GM18858 (cell line): Measurements from ENCODE around the gene CACNA1C.

Experiments
- ATAC-seq: cut with Tn5 transposase; IDR thresholded peaks from one replicate; pipeline ENCODE4 v1.9.1; 2021; ENCODE audit not compliant: unreplicated experiment

CACNA1C gene

DNA sequence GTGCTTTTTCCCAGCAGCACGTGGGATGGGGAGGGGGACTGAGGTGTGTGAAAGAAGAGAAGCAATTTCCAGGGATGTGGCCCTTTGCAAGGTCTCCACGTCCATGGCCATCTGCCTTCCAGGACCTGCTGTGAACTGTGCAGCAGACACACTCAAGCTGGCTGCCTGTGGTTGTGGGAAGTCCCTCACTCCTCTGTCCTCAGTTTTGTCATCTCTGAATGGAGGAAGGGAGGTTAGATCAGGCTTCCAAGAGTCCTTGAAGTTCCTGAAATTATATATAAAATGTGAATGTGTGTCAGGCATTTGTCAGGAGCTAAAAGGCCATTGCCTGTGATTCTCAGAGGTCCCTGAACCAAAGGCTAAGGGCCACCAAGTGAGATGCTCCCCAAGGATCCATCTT, 328.2 kb downstream of the CACNA1C start:
- no peak for ATAC-seq

DNA sequence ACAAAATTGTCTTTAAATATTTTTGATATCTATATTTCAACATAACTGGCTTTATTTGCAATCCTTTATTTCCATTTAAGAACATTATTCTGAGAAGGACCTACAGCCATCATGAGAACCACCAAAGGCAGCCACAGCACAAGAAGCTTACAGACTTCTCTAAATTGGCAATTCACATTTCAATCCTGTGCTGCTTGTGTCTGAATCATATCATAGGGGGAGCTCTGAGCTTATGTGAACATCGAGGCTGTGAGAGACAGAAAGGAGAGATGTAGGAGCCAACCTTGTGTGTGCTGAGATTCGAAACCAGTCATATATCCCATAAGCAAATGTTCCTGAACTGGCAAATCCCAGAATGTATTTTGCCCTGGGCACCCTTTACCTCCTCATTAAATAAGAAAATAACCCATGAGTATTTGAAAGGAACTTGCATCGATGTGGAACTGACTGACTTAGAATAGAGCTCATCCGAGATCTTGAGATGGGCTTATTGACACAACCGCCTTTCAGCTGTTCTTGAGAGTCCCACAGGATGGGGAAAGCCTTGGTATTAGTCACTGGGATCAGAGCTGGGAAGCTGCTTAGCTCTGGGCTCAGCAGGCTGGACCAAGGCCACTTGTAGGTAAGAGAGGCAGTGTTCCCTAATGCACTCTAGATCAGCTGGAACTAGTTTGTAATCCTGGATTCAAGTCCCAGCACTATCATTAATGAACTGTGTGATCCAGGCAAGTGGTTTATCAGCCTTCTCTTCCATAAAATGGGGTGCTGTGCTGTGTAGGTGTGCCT, 329.8 kb downstream of the CACNA1C start:
- no peak for ATAC-seq

DNA sequence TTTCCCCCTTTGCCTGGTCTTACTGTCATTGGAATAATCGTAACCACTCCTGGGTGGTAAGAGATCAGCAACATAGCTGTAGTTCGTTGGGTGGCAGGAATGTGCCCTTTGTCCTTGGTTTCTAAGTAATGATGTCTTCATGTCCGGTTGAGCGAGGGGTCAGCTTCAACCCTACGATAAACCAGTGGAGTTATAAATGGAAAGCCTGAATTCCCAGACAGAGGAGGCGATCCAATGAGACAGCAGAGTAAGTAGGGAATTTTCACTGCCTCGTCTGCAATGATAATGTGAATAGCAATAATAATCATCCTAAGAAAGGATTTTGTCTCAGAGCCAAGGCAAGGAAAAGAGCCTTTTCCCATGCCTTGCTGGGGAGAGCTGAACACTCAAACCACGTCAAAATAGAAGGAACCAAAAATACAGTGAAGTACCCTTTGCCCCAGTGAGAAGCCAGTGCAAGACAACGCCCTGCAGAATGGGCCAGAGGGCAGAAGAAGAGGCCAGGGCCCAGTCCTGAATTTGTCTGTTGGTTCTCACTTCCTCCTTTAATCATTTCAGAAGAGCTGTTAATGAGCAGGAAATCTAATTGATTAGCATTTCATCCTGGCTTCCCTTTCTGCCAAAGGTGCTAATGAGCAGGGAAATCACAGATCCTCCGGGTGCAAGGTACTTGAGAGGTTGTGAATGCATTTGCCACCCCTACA, 330.7 kb downstream of the CACNA1C start:
- no peak for ATAC-seq

DNA sequence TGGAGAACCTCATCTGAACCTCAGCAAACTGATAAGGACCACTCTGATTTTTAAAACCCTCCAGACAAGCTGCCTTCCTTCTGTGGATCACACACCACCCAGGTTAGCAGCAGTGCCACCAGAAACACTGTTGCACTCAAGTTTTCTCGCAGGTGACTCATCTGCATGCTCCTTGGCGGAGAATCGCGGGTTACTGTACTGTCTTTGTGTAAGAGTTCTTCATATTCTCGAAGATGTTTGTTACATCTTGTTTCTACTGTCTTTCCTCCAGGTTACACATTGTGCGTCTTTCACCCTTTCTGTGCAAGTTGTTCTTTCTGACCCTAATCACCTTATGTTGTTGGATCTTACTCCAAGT, 331.2 kb downstream of the CACNA1C start:
- no peak for ATAC-seq

DNA sequence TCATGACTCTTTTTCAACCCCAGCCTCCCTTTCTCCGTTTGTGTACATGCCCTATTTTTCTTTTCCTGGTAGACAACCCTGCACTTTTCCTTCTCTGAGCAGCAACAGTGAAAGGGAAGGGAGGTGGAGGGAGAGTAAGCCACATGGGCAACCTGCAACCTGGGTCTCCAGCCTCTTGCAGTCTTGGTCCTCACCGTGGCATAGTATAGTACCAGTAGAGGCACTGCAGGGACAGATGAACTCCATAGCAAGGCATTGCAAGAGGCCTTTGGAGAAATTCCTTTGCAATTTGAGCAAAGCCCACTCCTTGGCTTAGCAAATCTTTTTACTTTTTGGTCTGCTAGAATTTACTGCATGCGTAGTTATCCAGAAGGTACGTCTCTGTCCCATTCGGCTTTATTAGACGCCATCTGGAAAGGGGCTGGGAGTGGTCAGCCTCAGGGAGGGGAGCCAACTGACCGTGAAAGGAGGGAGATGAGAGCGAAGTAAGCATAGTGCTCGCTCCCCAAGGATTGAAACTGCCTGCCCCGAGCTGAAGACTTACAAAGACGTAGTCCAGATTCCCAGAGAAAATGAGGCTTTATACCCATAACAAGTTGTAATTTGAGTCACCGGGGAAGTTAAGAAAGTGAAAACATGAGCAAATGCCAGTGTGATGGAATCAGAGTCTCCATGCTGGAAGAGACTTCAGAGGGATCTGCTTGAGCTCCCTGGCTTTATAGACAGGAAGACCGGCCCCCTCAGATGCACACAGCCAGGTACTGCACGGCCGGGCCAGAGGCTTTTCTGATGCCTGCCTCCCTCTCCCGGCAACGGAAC, 332.0 kb downstream of the CACNA1C start:
- no peak for ATAC-seq

DNA sequence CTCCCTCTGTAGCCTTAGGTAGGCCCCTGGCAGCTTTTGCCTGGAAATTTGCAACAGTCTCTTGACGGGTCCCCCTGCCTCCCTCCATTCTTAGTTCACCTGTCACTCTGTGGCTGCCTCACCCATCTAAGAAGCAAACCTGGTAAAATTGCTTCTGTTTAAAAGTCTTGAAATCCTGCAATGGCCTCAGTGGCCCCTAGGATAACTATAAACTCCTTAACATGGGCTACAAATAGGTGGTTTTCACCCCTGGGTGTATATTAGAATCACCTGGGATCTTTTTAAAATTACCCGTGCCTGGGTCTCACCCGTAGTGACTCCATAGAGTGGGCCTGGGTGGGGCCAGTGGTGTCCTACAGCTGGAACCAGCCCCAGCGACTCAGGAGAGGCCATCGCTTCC, 332.7 kb downstream of the CACNA1C start:
- no peak for ATAC-seq

DNA sequence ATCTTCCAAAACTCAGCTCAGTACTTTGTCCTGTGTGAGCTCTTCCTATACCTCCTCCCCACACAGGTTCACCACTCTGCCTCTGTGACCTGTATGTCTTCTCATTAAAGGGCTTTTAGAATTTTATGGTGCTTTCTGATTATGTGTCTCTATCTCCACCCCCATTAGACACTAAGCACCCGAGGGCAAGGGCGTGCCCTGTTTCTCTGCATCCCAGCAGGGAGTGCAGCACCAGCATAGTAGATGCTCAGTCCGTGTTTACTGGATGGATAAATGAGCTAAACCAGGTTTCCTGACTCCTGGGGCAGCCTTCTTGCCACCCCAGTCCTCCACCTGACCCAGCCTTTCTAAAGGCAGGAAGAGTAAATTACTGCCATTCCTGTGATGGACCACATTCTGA, 333.8 kb downstream of the CACNA1C start:
- ATAC-seq = no peak

DNA sequence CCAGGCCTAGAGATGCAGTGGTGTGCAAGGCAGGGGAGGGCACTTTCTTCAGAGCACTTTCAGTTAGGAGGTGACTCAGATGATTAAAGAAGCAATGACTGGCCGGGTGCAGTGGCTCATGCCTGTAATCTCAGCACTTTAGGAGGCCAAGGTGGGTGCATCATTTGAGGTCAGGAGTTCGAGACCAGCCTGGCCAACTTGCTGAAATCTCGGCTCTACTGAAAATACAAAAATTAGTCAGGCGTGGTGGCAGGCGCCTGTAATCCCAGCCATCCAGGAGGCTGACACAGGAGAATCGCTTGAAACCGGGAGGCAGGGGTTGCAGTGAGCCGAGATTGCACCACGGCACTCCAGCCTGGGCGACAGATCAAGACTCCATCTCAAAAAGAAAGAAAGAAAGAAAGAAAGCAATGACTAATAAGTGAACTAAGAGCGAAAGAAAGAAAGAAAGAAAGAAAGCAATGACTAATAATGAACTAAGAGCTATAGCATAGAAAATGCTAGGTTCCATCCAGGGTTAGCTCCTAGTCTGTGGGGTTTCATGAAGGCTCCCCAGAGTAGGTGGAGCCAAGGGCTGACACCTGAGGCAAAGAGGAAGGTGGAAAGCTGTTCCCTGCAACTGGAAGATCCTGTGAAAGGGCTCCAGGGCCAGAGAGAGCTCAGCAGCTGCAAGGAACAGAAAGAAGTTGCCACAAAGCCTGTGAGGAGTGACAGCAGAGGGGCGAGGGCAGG, 334.5 kb downstream of the CACNA1C start:
- peak; percentile 69 for ATAC-seq

DNA sequence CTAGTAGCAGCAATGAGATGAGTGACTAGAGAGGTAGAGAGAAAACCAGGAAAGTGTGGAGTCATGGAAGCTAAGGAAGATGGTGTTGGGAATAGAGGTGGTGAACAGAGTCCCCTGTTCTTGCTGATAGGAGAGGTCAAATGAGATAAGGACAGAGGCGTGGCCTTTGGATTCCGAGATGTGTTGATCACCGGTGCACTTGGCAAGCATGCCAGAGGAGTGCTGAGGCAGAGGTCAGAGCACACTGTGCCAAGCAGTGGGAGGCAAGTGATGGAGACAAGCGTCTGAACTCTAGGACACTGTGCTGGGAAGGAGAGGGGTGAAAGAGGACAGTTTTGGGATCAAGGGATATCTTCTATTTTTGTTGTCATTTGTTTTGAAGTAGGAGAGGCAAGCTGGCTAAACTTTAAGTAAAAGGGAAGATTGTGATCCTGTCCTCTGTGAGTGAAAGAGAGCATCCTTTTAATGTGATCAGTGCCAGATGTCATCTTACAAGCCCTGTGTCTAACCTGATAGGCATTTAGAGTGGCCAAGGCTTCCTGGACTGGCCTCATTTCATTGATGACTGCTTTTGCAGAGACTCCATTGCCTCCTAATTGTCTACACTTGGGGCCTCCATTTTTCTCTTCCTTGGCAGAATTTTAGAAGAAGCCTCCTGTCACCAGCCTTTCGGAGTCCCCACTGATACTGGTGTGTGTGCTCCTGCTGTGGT, 336.4 kb downstream of the CACNA1C start:
- no peak for ATAC-seq

DNA sequence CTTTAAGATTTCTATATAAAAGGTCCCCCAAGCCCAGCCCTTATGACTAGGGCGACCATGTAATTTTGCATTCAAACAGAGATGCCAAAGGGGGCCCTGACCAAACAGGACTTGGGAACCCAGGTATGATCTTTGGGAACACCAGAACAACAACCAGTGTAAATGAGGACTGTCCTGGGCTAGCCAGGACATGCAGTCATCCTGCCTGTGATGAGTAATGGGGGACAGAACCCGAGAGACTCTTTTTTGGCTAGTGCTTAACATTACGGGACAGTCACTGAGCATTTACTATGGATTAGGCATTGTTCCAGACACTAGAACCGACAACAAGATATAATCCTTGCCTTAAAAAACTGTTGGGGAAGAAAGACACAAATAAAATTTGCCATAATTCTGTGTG, 337.3 kb downstream of the CACNA1C start:
- ATAC-seq = no peak

DNA sequence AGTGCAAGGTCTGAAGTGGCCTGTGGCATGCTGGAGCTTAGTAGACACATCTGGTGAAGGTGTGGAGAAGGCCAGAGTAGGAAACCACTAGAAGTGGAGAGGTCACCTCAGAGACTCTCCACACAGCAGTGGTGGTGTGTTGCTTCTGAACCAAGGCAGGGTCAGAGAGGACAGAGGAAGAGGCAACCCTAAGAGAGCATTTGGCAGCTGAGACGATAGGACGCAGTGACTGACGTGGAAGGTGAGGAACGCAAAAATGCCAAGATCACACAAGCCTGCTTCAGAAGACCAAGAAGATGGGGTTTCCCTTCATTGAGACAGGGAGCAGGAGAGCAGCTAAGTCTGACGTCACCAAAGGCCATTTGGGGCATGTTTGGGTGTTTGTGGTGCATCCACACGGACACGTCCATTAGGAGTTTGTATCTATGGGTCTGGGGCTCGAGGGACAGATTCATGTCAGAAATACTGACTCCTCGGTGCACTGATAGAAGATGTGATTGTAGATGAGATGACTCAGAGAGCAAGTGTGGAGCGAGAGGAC, 338.1 kb downstream of the CACNA1C start:
- ATAC-seq = no peak

DNA sequence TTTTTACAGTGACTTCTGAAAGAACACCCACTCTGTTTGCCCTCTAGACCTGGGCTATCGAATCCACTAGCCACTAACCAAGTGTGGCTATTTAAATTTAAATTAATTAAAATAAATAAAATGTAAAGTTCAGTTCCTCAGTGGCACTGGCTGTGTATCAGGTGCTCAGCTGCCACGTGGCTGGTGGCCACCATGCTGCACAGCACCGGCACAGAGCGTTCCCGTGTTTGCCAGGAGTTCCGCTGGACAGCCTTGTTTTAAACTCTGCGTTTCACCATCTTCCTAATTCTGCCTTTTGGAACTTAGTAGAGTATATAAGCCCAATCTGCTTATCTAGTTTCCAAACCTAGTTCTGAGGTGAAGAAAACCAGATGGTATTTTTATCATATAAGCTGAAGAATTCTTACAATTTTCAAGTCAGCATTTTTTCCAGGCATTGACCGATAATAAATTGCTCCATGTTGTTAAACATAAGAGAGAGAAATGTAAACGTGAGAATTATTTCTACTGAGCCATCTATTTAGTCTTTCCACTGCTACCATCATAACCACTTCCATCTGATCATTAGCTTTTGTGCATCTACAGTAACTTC, 339.0 kb downstream of the CACNA1C start:
- no peak for ATAC-seq

DNA sequence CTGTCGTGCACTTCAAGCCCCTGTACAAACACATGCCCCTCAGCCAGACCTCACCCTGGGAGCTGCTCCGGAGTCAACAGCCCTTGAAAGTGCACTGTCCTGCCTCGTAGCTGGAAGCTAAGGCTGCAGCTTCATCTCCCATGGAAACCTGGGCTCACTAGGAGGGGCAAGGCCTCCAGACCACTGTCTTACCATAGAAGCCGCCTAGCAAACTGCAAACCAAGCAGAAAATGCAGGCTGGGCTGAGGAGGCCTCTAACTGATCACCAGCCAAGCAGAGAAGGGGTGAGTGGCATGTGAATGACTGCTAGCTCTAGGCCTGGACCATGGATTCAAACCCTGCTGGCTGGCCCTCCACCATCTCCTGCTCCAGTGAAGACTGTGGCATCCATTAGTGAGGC, 340.2 kb downstream of the CACNA1C start:
- no peak for ATAC-seq

DNA sequence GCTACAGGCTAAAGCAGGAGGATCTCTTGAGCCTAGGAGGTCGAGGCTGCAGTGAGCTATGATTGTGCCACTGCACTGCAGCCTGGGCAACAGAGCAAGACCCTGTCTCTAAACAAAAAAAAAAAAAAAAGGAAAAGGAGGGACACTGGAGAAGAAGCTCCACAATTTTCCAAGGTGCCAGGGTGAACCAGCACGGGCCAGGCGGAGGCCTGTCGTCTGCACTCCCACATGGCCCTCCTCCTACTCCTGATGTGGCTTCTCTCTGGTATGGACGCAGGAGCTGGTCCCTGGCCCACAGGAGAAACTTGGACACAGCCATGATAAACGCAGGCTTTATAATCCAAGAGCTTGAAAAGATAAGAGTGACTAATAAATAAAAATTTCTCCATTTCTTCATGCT, 341.2 kb downstream of the CACNA1C start:
- ATAC-seq = no peak

DNA sequence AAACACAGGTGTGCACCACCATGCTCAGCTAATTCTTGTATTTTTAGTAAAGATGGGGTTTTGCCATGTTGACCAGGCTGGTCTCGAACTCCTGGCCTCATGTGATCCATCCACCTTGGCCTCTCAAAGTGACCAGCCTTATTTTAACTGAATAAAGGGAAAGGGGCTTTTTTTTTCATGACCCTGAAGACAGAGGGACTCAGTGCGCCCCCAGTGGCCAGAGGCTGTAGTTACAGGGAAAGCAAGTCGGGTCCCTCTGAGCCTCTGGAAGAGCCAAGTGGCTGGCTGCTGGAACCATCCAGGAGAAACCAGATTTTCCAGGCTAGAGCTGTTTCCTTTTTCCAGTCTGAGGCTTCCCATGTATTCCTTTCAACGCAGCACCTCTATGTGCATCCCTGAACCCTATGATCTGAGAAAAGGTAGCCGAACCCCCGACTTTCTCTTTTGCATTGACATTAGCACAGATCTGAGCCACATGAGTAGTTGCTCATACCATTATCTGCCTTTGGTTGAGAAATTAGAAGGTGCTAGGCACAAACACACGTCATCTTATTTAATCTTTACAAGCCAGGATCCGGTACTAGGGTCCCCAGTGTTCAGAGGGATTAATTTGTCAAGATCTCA, 342.7 kb downstream of the CACNA1C start:
- no peak for ATAC-seq

DNA sequence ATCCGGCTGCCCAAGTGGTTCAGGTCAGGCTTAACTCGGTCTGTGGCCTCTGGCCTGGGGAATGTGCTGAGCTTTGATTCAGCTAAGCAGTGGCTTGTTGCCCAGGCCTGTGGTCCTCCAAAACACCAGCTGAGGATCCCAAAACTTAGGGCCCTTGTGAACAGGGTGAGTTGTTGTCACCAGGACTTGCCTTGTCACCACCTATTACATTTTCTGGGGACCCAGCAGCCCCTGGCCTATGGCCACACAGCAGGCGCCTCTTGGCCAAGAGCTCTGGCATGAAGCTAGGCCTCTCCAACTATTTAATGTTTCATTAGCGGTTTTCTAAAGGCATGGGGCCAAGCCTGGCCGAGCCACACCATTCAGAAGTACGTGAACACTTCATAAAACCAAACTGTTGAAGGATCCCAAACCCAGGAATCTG, 343.7 kb downstream of the CACNA1C start:
- ATAC-seq = no peak

DNA sequence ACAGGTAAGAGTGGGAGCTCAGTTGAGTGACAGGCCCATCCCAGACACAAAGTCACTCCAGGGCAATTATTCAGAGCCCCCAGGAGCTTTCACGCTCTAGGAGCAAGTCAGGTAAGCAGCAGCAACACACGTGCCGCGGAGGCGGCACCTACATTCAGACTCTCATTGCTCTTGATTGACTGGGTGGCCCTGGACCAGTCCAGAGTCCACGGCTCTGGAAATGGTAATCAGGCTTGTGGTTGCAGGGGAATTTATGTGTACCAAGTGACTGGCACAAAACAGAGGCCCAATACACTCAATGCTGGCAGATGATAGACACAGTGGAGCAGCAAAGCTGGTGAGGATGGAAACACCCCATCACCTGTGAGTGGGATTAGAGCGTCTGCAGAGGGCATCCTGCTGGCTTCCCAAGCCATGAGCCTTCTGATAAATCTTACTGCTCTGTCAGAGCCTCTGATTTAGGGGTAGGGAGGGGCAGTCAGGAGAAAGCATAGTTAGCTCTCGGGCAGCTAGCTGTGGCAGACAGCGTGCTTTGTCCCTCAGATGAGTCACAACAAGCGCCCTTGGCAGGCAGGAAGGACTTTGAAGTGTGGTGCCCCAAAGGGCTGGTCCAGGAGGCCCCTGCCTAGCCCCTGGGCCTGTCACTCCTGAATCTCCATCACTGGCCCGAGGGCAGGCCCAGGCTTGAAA, 344.7 kb downstream of the CACNA1C start:
- ATAC-seq = no peak

DNA sequence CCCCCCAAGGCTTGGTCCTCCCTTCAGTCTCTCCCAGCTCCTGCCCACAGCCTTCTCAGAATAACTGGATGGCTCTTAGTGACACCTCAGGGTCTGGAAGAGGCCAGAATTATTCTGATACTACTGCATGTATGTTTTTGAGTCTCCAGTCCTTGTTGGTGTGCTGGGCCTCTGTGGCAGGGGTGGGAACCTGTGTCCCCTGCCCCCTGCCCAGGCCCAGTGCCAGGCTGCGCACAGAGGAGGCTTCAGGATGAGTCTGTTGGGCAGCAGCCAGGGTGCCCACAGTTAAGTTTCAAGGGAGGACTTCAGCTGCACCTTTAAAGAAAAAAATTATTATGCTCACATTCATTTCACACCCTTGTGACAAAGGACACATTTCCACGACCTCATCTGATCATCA, 348.3 kb downstream of the CACNA1C start:
- no peak for ATAC-seq

DNA sequence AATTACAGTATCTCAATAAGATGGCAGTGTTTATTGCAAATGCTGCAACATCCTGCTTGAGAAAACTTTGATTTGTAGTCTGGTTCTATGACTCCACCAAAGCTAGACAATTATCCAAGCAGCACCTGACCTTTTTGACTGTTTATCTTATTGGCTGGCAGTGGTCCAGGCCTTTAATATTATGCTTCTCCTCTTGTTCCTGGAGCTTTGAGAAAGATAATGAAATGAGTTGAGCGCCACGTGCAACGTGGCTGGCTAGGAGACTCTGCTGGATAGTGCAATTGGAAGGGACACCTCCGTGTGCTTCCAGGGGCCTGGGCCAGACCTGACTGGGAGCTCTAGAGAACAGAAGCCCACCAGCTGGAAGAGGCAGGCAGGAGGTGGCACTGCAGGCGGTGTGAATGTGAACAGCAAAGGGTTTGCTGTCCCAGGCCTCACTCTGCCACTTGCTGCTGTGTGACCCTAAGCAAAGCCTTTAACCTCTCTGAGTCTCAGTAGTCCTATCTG, 349.3 kb downstream of the CACNA1C start:
- ATAC-seq = no peak
